Measurements from ENCODE around the gene GABARAPL1. TPM values are rescaled to one million over a fixed set of nuclear protein-coding genes. Genes with fewer than 3 reads are reported as not detected.
"Not testable (repeated sequence)": the region's sequence is repeated elsewhere in the genome, so short reads cannot be mapped to it uniquely, and the experiment has no call there.

GABARAPL1 gene
- total and polyA plus RNA-seq, 2 donors (not counting 1 experiment from before 2014, with no cell fraction given): 186 to 363 TPM

DNA sequence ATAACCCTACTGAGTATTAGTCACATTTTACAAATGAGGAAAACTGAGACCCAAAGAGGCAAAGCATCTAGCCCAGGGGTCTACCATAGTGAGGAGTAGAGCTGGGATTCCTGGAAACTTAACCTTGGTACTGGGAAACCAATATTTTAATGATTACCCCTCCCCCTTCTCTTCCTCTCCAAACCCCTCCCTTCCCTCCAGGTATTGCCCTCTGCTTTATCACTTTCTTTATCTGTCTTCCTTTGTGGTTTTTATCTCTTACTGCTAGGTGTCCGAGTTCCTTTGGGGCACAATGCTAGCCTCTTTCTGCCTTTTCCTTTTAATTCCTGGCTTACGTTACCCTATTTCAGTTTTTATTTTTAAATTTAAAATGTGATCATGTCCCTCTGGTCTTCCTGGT, 2.8 kb downstream of the GABARAPL1 start:
- peaks cover 2% of the 10 kb centered on the region for H3K36me3 ChIP-seq (ENCODE audit: control insufficient read depth, insufficient read depth, low read length)
- TF ChIP-seq EZH2 (IDR thresholded peaks at IDR 0.05; ENCODE audit: low read length, missing control alignments): no peak
- TF ChIP-seq, protein P1, sequence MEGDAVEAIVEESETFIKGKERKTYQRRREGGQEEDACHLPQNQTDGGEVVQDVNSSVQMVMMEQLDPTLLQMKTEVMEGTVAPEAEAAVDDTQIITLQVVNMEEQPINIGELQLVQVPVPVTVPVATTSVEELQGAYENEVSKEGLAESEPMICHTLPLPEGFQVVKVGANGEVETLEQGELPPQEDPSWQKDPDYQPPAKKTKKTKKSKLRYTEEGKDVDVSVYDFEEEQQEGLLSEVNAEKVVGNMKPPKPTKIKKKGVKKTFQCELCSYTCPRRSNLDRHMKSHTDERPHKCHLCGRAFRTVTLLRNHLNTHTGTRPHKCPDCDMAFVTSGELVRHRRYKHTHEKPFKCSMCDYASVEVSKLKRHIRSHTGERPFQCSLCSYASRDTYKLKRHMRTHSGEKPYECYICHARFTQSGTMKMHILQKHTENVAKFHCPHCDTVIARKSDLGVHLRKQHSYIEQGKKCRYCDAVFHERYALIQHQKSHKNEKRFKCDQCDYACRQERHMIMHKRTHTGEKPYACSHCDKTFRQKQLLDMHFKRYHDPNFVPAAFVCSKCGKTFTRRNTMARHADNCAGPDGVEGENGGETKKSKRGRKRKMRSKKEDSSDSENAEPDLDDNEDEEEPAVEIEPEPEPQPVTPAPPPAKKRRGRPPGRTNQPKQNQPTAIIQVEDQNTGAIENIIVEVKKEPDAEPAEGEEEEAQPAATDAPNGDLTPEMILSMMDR (conservative IDR thresholded peaks at IDR 0.05 in 1 of 2, IDR thresholded peaks at IDR 0.05 in 1 of 2; ENCODE audit: low read depth in 1 of 2, low read length in 2 of 2): no peak
- peaks cover 4% of the 10 kb centered on the region for H3K4me1 ChIP-seq (ENCODE audit: control insufficient read depth, extremely low read depth, insufficient read depth, low read length)
- peaks cover 4% of the 10 kb centered on the region for H4K20me1 ChIP-seq (ENCODE audit: control insufficient read depth, extremely low read depth, insufficient read depth, low read length)
- H3K4me3 ChIP-seq (replicated peaks in 1 of 4; ENCODE audit: control extremely low read depth in 1 of 4, insufficient read depth in 1 of 4, low read depth in 3 of 4, low read length in 4 of 4): peak overlapping the region; percentile 96 to 100 (median 98)
- peak overlapping the region; percentile 6 for H3K27ac ChIP-seq (ENCODE audit: insufficient read depth, low read length)
- DNase-seq (ENCODE audit: low read depth in 2 of 2): no peak
- no peaks in the 10 kb centered on the region for H3K27me3 ChIP-seq (ENCODE audit: control insufficient read depth, insufficient read depth, low read length)
- H2AFZ ChIP-seq (ENCODE audit: low read length): no peak overlapping the region
- H3K9ac ChIP-seq (ENCODE audit: insufficient read depth, low read length): no peak overlapping the region
- peak overlapping the region; percentile 93 for H3K4me2 ChIP-seq (ENCODE audit: extremely low read depth, insufficient read depth, low read length)
- H3K79me2 ChIP-seq (ENCODE audit: control insufficient read depth, insufficient read depth, low read length): peaks cover 24% of the 10 kb centered on the region
- no peaks in the 10 kb centered on the region for H3K9me3 ChIP-seq (ENCODE audit: control insufficient read depth, insufficient read depth, low read depth, low read length)

DNA sequence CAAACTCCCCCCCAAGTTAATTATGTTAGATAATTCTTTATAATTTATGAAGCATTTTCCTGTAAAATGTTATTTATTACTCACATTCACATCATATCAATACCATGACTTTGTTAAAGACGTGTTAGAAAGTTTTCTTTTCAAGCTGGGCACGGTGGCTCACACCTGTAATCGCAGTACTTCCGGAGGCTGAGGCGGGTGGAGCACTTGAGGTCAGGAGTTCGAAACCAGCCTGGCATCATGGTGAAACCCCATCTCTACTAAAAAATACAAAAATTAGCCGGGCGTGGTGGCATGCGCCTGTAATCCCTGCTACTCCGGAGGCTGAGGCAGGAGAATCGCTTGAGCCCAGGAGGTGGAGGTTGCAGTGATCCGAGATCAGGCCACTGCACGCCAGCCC, 3.3 kb downstream of the GABARAPL1 start:
- not testable (repeated sequence) for H3K9me3 ChIP-seq (ENCODE audit: control insufficient read depth, insufficient read depth, low read depth, low read length); H3K9ac ChIP-seq (ENCODE audit: insufficient read depth, low read length); H3K27ac ChIP-seq (ENCODE audit: insufficient read depth, low read length); H3K27me3 ChIP-seq (ENCODE audit: control insufficient read depth, insufficient read depth, low read length); H2AFZ ChIP-seq (ENCODE audit: low read length); H3K36me3 ChIP-seq (ENCODE audit: control insufficient read depth, insufficient read depth, low read length); H3K4me1 ChIP-seq (ENCODE audit: control insufficient read depth, extremely low read depth, insufficient read depth, low read length); DNase-seq (ENCODE audit: low read depth in 2 of 2); H4K20me1 ChIP-seq (ENCODE audit: control insufficient read depth, extremely low read depth, insufficient read depth, low read length); H3K4me2 ChIP-seq (ENCODE audit: extremely low read depth, insufficient read depth, low read length)
- H3K79me2 ChIP-seq (ENCODE audit: control insufficient read depth, insufficient read depth, low read length): peaks cover 24% of the 10 kb centered on the region
- H3K4me3 ChIP-seq (replicated peaks in 1 of 4; ENCODE audit: control extremely low read depth in 1 of 4, insufficient read depth in 1 of 4, low read depth in 3 of 4, low read length in 4 of 4): peak overlapping the region in 1 of 4 experiments; percentile 16

DNA sequence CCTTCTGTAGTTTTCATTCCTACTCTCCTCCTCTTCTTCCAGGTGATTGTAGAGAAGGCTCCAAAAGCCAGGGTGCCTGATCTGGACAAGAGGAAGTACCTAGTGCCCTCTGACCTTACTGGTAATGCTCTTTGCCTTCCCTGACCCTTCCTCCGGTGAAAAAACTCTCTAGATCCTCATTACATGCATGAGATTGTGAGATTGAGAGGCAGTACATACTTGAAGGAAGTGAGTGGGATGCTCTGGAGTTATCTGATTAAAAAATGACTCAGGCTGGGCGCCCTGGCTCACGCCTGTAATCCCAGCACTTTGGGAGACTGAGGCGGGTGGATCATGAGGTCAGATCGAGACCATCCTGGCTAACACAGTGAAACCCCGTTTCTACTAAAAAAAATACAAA, 5.3 kb downstream of the GABARAPL1 start:
- H3K27ac ChIP-seq (ENCODE audit: insufficient read depth, low read length): no peak overlapping the region
- H3K79me2 ChIP-seq (ENCODE audit: control insufficient read depth, insufficient read depth, low read length): peaks cover 24% of the 10 kb centered on the region
- TF ChIP-seq, protein P1 (conservative IDR thresholded peaks at IDR 0.05 in 1 of 2, IDR thresholded peaks at IDR 0.05 in 1 of 2; ENCODE audit: low read depth in 1 of 2, low read length in 2 of 2): no peak
- peaks cover 4% of the 10 kb centered on the region for H3K4me1 ChIP-seq (ENCODE audit: control insufficient read depth, extremely low read depth, insufficient read depth, low read length)
- H4K20me1 ChIP-seq (ENCODE audit: control insufficient read depth, extremely low read depth, insufficient read depth, low read length): peaks cover 4% of the 10 kb centered on the region
- H3K9ac ChIP-seq (ENCODE audit: insufficient read depth, low read length): no peak overlapping the region
- no peak overlapping the region for H3K4me2 ChIP-seq (ENCODE audit: extremely low read depth, insufficient read depth, low read length)
- no peak overlapping the region for H3K4me3 ChIP-seq (replicated peaks in 1 of 4; ENCODE audit: control extremely low read depth in 1 of 4, insufficient read depth in 1 of 4, low read depth in 3 of 4, low read length in 4 of 4)
- DNase-seq (ENCODE audit: low read depth in 2 of 2): no peak
- peaks cover 8% of the 10 kb centered on the region for H3K36me3 ChIP-seq (ENCODE audit: control insufficient read depth, insufficient read depth, low read length)
- H2AFZ ChIP-seq (ENCODE audit: low read length): no peak overlapping the region
- no peaks in the 10 kb centered on the region for H3K27me3 ChIP-seq (ENCODE audit: control insufficient read depth, insufficient read depth, low read length)
- no peaks in the 10 kb centered on the region for H3K9me3 ChIP-seq (ENCODE audit: control insufficient read depth, insufficient read depth, low read depth, low read length)

All from fibroblast of lung (primary cell).